Measurements from ENCODE around the gene SNTG2. TPM values are rescaled to one million over a fixed set of nuclear protein-coding genes. Genes with fewer than 3 reads are reported as not detected.
A peak's percentile ranks its signal among the peaks of the same experiment; 100 is the strongest.
"Not testable (repeated sequence)": the region's sequence is repeated elsewhere in the genome, so short reads cannot be mapped to it uniquely, and the experiment has no call there.

Gene SNTG2
- total and polyA plus RNA-seq, 5 experiments from 2014 or later: 0.66 to 8.8 (median 1.2) TPM

GRCh38 chr2:1390118-1390517 is 439.5 kb downstream of the SNTG2 start:
- H3K9me3 Mint-ChIP-seq: peaks cover 0 to 16% (median 6%) of the 10 kb centered on the region in 9 donors
- ATAC-seq, H3K27ac Mint-ChIP-seq, POLR2A ChIA-PET, H3K4me3 Mint-ChIP-seq, H3K27me3 Mint-ChIP-seq, DNase-seq, H3K36me3 Mint-ChIP-seq: not testable (repeated sequence)
- peaks cover 0 to 12% (median 8%) of the 10 kb centered on the region in 4 donors for H3K4me1 Mint-ChIP-seq

GRCh38 chr2:1393321-1393720 is 442.7 kb downstream of the SNTG2 start:
- ATAC-seq (no peak), DNase-seq (no peak)
- Mint-ChIP-seq H3K27ac (no peak overlapping the region), H3K36me3 (peaks cover 0 to 3% (median 0%) of the 10 kb centered on the region in 3 donors), H3K9me3 (peaks cover 0 to 16% (median 3%) of the 10 kb centered on the region in 9 donors), H3K4me1 (peaks cover 0 to 8% (median 8%) of the 10 kb centered on the region in 4 donors), H3K27me3 (peaks cover 0 to 9% (median 4%) of the 10 kb centered on the region in 5 donors), H3K4me3 (no peak overlapping the region)
- POLR2A ChIA-PET: no interaction called here

GRCh38 chr2:1394709-1395408 is 444.2 kb downstream of the SNTG2 start:
- DNase-seq (no peak), ATAC-seq (no peak)
- H3K9me3 Mint-ChIP-seq: peaks cover 0 to 11% (median 2%) of the 10 kb centered on the region in 9 donors
- H3K27ac Mint-ChIP-seq: no peak overlapping the region
- H3K36me3 Mint-ChIP-seq: no peaks in the 10 kb centered on the region
- no peak overlapping the region for H3K4me3 Mint-ChIP-seq
- peaks cover 0 to 8% (median 1%) of the 10 kb centered on the region in 4 donors for H3K4me1 Mint-ChIP-seq
- POLR2A ChIA-PET: no interaction called here
- H3K27me3 Mint-ChIP-seq: peaks cover 0 to 18% (median 5%) of the 10 kb centered on the region in 5 donors

- Mint-ChIP-seq H3K36me3 (no peaks in the 10 kb centered on the region), H3K9me3 (peaks cover 0 to 10% (median 2%) of the 10 kb centered on the region in 9 donors), H3K27ac (no peak overlapping the region), H3K4me3 (no peak overlapping the region), H3K4me1 (peaks cover 0 to 15% (median 1%) of the 10 kb centered on the region in 4 donors), H3K27me3 (peaks cover 0 to 18% (median 5%) of the 10 kb centered on the region in 5 donors)
- POLR2A ChIA-PET: no interaction called here
- DNase-seq (no peak), ATAC-seq (no peak)
These were observed 446.7 kb downstream of the SNTG2 start for GRCh38 chr2:1397350-1397749.

- POLR2A ChIA-PET: no interaction called here
- Mint-ChIP-seq H3K27ac (no peak overlapping the region), H3K27me3 (peaks cover 0 to 12% (median 2%) of the 10 kb centered on the region in 5 donors), H3K9me3 (peaks cover 0 to 18% (median 2%) of the 10 kb centered on the region in 9 donors), H3K4me3 (no peak overlapping the region), H3K4me1 (peaks cover 0 to 15% (median 1%) of the 10 kb centered on the region in 4 donors), H3K36me3 (no peaks in the 10 kb centered on the region)
- no peak for DNase-seq
- ATAC-seq: no peak
These were observed 447.5 kb downstream of the SNTG2 start for GRCh38 chr2:1398191-1398590.

- ATAC-seq (no peak), DNase-seq (no peak)
- H3K4me3 Mint-ChIP-seq: peak overlapping the region in 1 of 10 donors; percentile 34
- H3K27me3 Mint-ChIP-seq: peaks cover 0 to 10% (median 2%) of the 10 kb centered on the region in 5 donors
- no peaks in the 10 kb centered on the region for H3K36me3 Mint-ChIP-seq
- POLR2A ChIA-PET: no interaction called here
- peaks cover 0 to 20% (median 5%) of the 10 kb centered on the region in 9 donors for H3K9me3 Mint-ChIP-seq
- H3K4me1 Mint-ChIP-seq: peaks cover 0 to 15% (median 1%) of the 10 kb centered on the region in 4 donors
- H3K27ac Mint-ChIP-seq: peak overlapping the region in 1 of 10 donors; percentile 32
These were observed 450.5 kb downstream of the SNTG2 start for GRCh38 chr2:1400943-1401735.

GRCh38 chr2:1402064-1402463 is 451.4 kb downstream of the SNTG2 start:
- POLR2A ChIA-PET: no interaction called here
- peaks cover 0 to 15% (median 3%) of the 10 kb centered on the region in 4 donors for H3K4me1 Mint-ChIP-seq
- peaks cover 0 to 10% (median 2%) of the 10 kb centered on the region in 5 donors for H3K27me3 Mint-ChIP-seq
- H3K9me3 Mint-ChIP-seq: peaks cover 0 to 20% (median 5%) of the 10 kb centered on the region in 9 donors
- H3K36me3 Mint-ChIP-seq: no peaks in the 10 kb centered on the region
- ATAC-seq: no peak
- no peak overlapping the region for H3K4me3 Mint-ChIP-seq
- no peak overlapping the region for H3K27ac Mint-ChIP-seq
- DNase-seq: no peak

GRCh38 chr2:1403565-1403964 is 452.9 kb downstream of the SNTG2 start:
- no peak for DNase-seq
- no peak overlapping the region for H3K4me3 Mint-ChIP-seq
- no peaks in the 10 kb centered on the region for H3K36me3 Mint-ChIP-seq
- peaks cover 0 to 15% (median 3%) of the 10 kb centered on the region in 4 donors for H3K4me1 Mint-ChIP-seq
- POLR2A ChIA-PET: no interaction called here
- H3K27me3 Mint-ChIP-seq: peaks cover 0 to 10% (median 0%) of the 10 kb centered on the region in 5 donors
- H3K27ac Mint-ChIP-seq: no peak overlapping the region
- peaks cover 0 to 20% (median 5%) of the 10 kb centered on the region in 9 donors for H3K9me3 Mint-ChIP-seq
- ATAC-seq: no peak

GRCh38 chr2:1405124-1405523 is 454.5 kb downstream of the SNTG2 start:
- POLR2A ChIA-PET: no interaction called here
- no peaks in the 10 kb centered on the region for H3K36me3 Mint-ChIP-seq
- H3K4me1 Mint-ChIP-seq: peaks cover 0 to 10% (median 2%) of the 10 kb centered on the region in 4 donors
- no peak for DNase-seq
- H3K4me3 Mint-ChIP-seq: no peak overlapping the region
- ATAC-seq: no peak
- peaks cover 0 to 20% (median 5%) of the 10 kb centered on the region in 9 donors for H3K9me3 Mint-ChIP-seq
- H3K27me3 Mint-ChIP-seq: no peaks in the 10 kb centered on the region
- no peak overlapping the region for H3K27ac Mint-ChIP-seq

GRCh38 chr2:1405967-1406366 is 455.3 kb downstream of the SNTG2 start:
- ATAC-seq: no peak
- no peak for DNase-seq
- Mint-ChIP-seq H3K27ac (no peak overlapping the region), H3K27me3 (no peaks in the 10 kb centered on the region), H3K4me3 (no peak overlapping the region), H3K9me3 (peaks cover 0 to 18% (median 5%) of the 10 kb centered on the region in 9 donors), H3K36me3 (no peaks in the 10 kb centered on the region), H3K4me1 (peaks cover 0 to 8% (median 2%) of the 10 kb centered on the region in 4 donors)
- POLR2A ChIA-PET: no interaction called here

GRCh38 chr2:1406434-1406833 is 455.8 kb downstream of the SNTG2 start:
- Mint-ChIP-seq H3K4me1 (peaks cover 0 to 4% (median 2%) of the 10 kb centered on the region in 4 donors), H3K27me3 (no peaks in the 10 kb centered on the region), H3K9me3 (peaks cover 0 to 14% (median 5%) of the 10 kb centered on the region in 9 donors), H3K4me3 (no peak overlapping the region), H3K36me3 (no peaks in the 10 kb centered on the region), H3K27ac (no peak overlapping the region)
- DNase-seq (no peak), ATAC-seq (no peak)
- POLR2A ChIA-PET: no interaction called here

GRCh38 chr2:1407950-1408675 is 457.5 kb downstream of the SNTG2 start:
- POLR2A ChIA-PET: no interaction called here

More at GRCh38 chr2:1407950-1408675, 457.5 kb downstream of the SNTG2 start:
- Mint-ChIP-seq H3K27ac (no peak overlapping the region), H3K4me3 (no peak overlapping the region), H3K9me3 (peaks cover 0 to 9% (median 0%) of the 10 kb centered on the region in 9 donors), H3K27me3 (no peaks in the 10 kb centered on the region), H3K36me3 (no peaks in the 10 kb centered on the region), H3K4me1 (peaks cover 0 to 3% (median 0%) of the 10 kb centered on the region in 4 donors)
- DNase-seq (no peak), ATAC-seq (no peak)
